Muscle of arm (tissue), 14 donors: ENCODE results near the gene KIRREL3. TPM values are rescaled to one million over a fixed set of nuclear protein-coding genes. Genes with fewer than 3 reads are reported as not detected.

Source experiments
- DNase-seq: peaks from one replicate; pipeline ENCODE4 v3.0.0-alpha.2; 2013
- long read RNA-seq, 11 donors: transcript quantifications; one replicate each; lab custom pipeline, GENCODE V29; 2026
- polyA plus RNA-seq, 12 donors: library from polyadenylated mRNA; unstranded; fragments of 120-200 nt; gene quantifications; one replicate each; pipeline ENCODE4 v1.2.1, GENCODE V29; 2013; ENCODE audit not compliant: insufficient read length in 12 of 12

KIRREL3 gene
- polyA plus RNA-seq: 1 to 10 TPM in 5 of 12 donors, under 1 TPM in 5, not detected in 2; 0.43 to 2.4 (median 1.0) TPM
- long read RNA-seq, donor 1: 0 reads
- long read RNA-seq, donor 2: 0 reads
- long read RNA-seq, donor 3: 0 reads
- long read RNA-seq, donor 4: 0 reads
- long read RNA-seq, donor 5: 0 reads
- long read RNA-seq, donor 6: 0 reads
- long read RNA-seq, donor 7: 0 reads
- long read RNA-seq, donor 8: 0 reads
- long read RNA-seq, donor 9: 0 reads
- long read RNA-seq, donor 10: 0 reads
- long read RNA-seq, donor 11: 0 reads

GRCh38 chr11:127000291-127000968 lies at the start of gene KIRREL3:
Gene KIRREL3, minus strand, starts transcription at chr11:127000770.
- no peak for DNase-seq

- DNase-seq: no peak
These were observed 49.6 kb upstream of the KIRREL3 start for GRCh38 chr11:127050186-127050585.

GRCh38 chr11:127049486-127049885 lies 48.9 kb upstream of the KIRREL3 start:
- no peak for DNase-seq

GRCh38 chr11:127044535-127044934 lies 44.0 kb upstream of the KIRREL3 start:
- no peak for DNase-seq

GRCh38 chr11:127042445-127042844 lies 41.9 kb upstream of the KIRREL3 start:
- DNase-seq: no peak

GRCh38 chr11:127039591-127039990 lies 39.0 kb upstream of the KIRREL3 start:
- DNase-seq: no peak

- DNase-seq: no peak
These were observed 37.0 kb upstream of the KIRREL3 start for GRCh38 chr11:127037596-127037995.

- DNase-seq: no peak
These were observed 36.4 kb upstream of the KIRREL3 start for GRCh38 chr11:127037001-127037400.

GRCh38 chr11:127035824-127036223 lies 35.3 kb upstream of the KIRREL3 start:
- no peak for DNase-seq

GRCh38 chr11:127034973-127035372 lies 34.4 kb upstream of the KIRREL3 start:
- no peak for DNase-seq

GRCh38 chr11:127028648-127029047 lies 28.1 kb upstream of the KIRREL3 start:
- DNase-seq: peak; percentile 4

- DNase-seq: no peak
These were observed 27.2 kb upstream of the KIRREL3 start for GRCh38 chr11:127027789-127028188.

GRCh38 chr11:127027000-127027399 lies 26.4 kb upstream of the KIRREL3 start:
- DNase-seq: no peak

- DNase-seq: no peak
These were observed 23.4 kb upstream of the KIRREL3 start for GRCh38 chr11:127023991-127024390.

- no peak for DNase-seq
These were observed 18.2 kb upstream of the KIRREL3 start for GRCh38 chr11:127018683-127019279.

- DNase-seq: no peak
These were observed 16.9 kb upstream of the KIRREL3 start for GRCh38 chr11:127017482-127017881.

- no peak for DNase-seq
These were observed 13.0 kb upstream of the KIRREL3 start for GRCh38 chr11:127013550-127013949.

GRCh38 chr11:127006311-127006710 lies 5.7 kb upstream of the KIRREL3 start:
- DNase-seq: no peak

- DNase-seq: peak; percentile 22
These were observed 2.9 kb upstream of the KIRREL3 start for GRCh38 chr11:127003260-127003981.

- DNase-seq: no peak
These were observed 2.2 kb upstream of the KIRREL3 start for GRCh38 chr11:127002669-127003259.

GRCh38 chr11:127000981-127001380 lies 411 bp upstream of the KIRREL3 start:
- DNase-seq: no peak

- no peak for DNase-seq
These were observed 1.2 kb downstream of the KIRREL3 start for GRCh38 chr11:126999366-126999765.
